GM19324 (cell line): Measurements from ENCODE around the gene PARP2.
"Not testable (repeated sequence)": the region's sequence is repeated elsewhere in the genome, so short reads cannot be mapped to it uniquely, and the experiment has no call there.

Experiments used
- ATAC-seq: cut with Tn5 transposase; IDR thresholded peaks from one replicate; pipeline ENCODE4 v1.9.1; 2021; ENCODE audit warnings: mild to moderate bottlenecking, moderate library complexity; ENCODE audit not compliant: unreplicated experiment, low FRiP score

PARP2 gene

GRCh38 chr14:20345366-20345765 lies 1.9 kb downstream of the PARP2 start:
- ATAC-seq: no peak

GRCh38 chr14:20346713-20347112 lies 3.3 kb downstream of the PARP2 start:
- no peak for ATAC-seq

GRCh38 chr14:20347747-20348146 lies 4.3 kb downstream of the PARP2 start:
- ATAC-seq: no peak

GRCh38 chr14:20350282-20350681 lies 6.8 kb downstream of the PARP2 start:
- ATAC-seq: no peak

- no peak for ATAC-seq
These were observed 7.4 kb downstream of the PARP2 start for GRCh38 chr14:20350860-20351259.

- no peak for ATAC-seq
These were observed 13.0 kb downstream of the PARP2 start for GRCh38 chr14:20356422-20356821.

- not testable (repeated sequence) for ATAC-seq
These were observed 15.0 kb downstream of the PARP2 start for GRCh38 chr14:20358474-20358873.

GRCh38 chr14:20365928-20366327 lies 22.5 kb downstream of the PARP2 start:
- ATAC-seq: no peak

GRCh38 chr14:20372796-20373195 lies 29.4 kb downstream of the PARP2 start:
- ATAC-seq: no peak

GRCh38 chr14:20375471-20375870 lies 32.0 kb downstream of the PARP2 start:
- ATAC-seq: no peak

- no peak for ATAC-seq
These were observed 32.7 kb downstream of the PARP2 start for GRCh38 chr14:20376071-20376588.

- ATAC-seq: no peak
These were observed 33.7 kb downstream of the PARP2 start for GRCh38 chr14:20377171-20377570.

- ATAC-seq: no peak
These were observed 36.3 kb downstream of the PARP2 start for GRCh38 chr14:20379743-20380142.

- no peak for ATAC-seq
These were observed 37.2 kb downstream of the PARP2 start for GRCh38 chr14:20380681-20381080.

GRCh38 chr14:20381341-20381740 lies 37.9 kb downstream of the PARP2 start:
- no peak for ATAC-seq

GRCh38 chr14:20382526-20382925 lies 39.1 kb downstream of the PARP2 start:
- ATAC-seq: no peak

- no peak for ATAC-seq
These were observed 39.6 kb downstream of the PARP2 start for GRCh38 chr14:20383032-20383431.

- no peak for ATAC-seq
These were observed 40.2 kb downstream of the PARP2 start for GRCh38 chr14:20383636-20384035.

GRCh38 chr14:20384321-20384720 lies 40.9 kb downstream of the PARP2 start:
- ATAC-seq: no peak

GRCh38 chr14:20384886-20385285 lies 41.5 kb downstream of the PARP2 start:
- no peak for ATAC-seq

GRCh38 chr14:20386276-20386855 lies 42.9 kb downstream of the PARP2 start:
- no peak for ATAC-seq

- ATAC-seq: no peak
These were observed 44.1 kb downstream of the PARP2 start for GRCh38 chr14:20387576-20387975.

GRCh38 chr14:20388159-20388558 lies 44.7 kb downstream of the PARP2 start:
- no peak for ATAC-seq
